B cell (primary cell): ENCODE results near the gene RPL19. TPM values are rescaled to one million over a fixed set of nuclear protein-coding genes. Genes with fewer than 3 reads are reported as not detected.

Experiments
- ATAC-seq: fragments of 200-7000 bp; cut with Tn5 transposase; one replicate; pipeline ENCODE4 v1.10.0; 2021; ENCODE audit warnings: low read depth, mild to moderate bottlenecking, moderate number of reproducible peaks, moderate library complexity
- CTCF ChIA-PET: fragments of 350-600 bp; sonication (Branson Sonifier 250); formaldehyde crosslinking; loops from one replicate; lab custom pipeline; 2021; ENCODE audit warnings: antibody characterized with exemption, inconsistent platforms; lab: Charles Lee
- POLR2A ChIA-PET: fragments of 350-600 bp; sonication (Branson Sonifier 250); formaldehyde crosslinking; loops from one replicate; lab custom pipeline; 2021; ENCODE audit warnings: antibody characterized with exemption; lab: Charles Lee
- DNase-seq: peaks from one replicate; pipeline ENCODE4 v3.0.0; 2013
- H2AFZ ChIP-seq: 2 replicates; pipeline ENCODE4 v1.6.1; 2012; ENCODE audit warnings: mild to moderate bottlenecking, low read depth, low read length; ENCODE audit not compliant: insufficient read depth, poor library complexity, severe bottlenecking
- H3K27ac ChIP-seq, 2 donors: 1 replicate in 1 of 2; 2 replicates in 1 of 2; pipeline ENCODE4 v1.5.1; 2012 to 2013; ENCODE audit warnings: low read length in 2 of 2, mild to moderate bottlenecking in 2 of 2, moderate library complexity in 1 of 2
- H3K27me3 ChIP-seq, 4 experiments: fragments of 200-600 bp in 1 of 4; sonication (generic) in 1 of 4; replicated peaks in 1 of 4; 1 replicate in 2 of 4; 2 replicates in 2 of 4; pipeline versions ENCODE4 v1.6.1 to v1.7.0; 2013 to 2016; ENCODE audit warnings: low read length in 3 of 4, mild to moderate bottlenecking in 2 of 4, mixed read lengths in 1 of 4, moderate library complexity in 1 of 4; ENCODE audit not compliant: insufficient read depth in 4 of 4, control insufficient read depth in 3 of 4; ENCODE audit errors: control extremely low read depth in 1 of 4
- H3K36me3 ChIP-seq, 2 experiments: replicated peaks in 1 of 2; 1 replicate in 1 of 2; 2 replicates in 1 of 2; pipeline versions ENCODE4 v1.6.1 to v1.7.1; 2013; ENCODE audit warnings: low read length in 1 of 2; ENCODE audit not compliant: insufficient read depth in 2 of 2, control insufficient read depth in 1 of 2; ENCODE audit errors: control extremely low read depth in 1 of 2, extremely low read depth in 1 of 2
- H3K4me1 ChIP-seq, 2 donors: fragments of 200-600 bp in 1 of 2; sonication (generic) in 1 of 2; 1 replicate in 1 of 2; 2 replicates in 1 of 2; pipeline versions ENCODE4 v1.5.1 to v1.6.1; 2013 to 2017; ENCODE audit warnings: low read length in 2 of 2; ENCODE audit not compliant: control insufficient read depth in 2 of 2, insufficient read depth in 2 of 2
- H3K4me2 ChIP-seq: replicated peaks from 2 replicates; pipeline ENCODE3; 2012; ENCODE audit warnings: mild to moderate bottlenecking, low read depth, low read length; ENCODE audit not compliant: poor library complexity, severe bottlenecking
- H3K4me3 ChIP-seq, 5 experiments: fragments of 200-600 bp in 1 of 5; sonication (generic) in 1 of 5; 1 replicate in 3 of 5; 2 replicates in 2 of 5; pipeline versions ENCODE4 v1.5.1 to v1.7.0; 2011 to 2016; ENCODE audit warnings: low read length in 4 of 5, mild to moderate bottlenecking in 4 of 5, low read depth in 2 of 5, control low read depth in 1 of 5, moderate library complexity in 1 of 5; ENCODE audit not compliant: insufficient read depth in 1 of 5; ENCODE audit errors: control extremely low read depth in 1 of 5, extremely low read depth in 1 of 5
- H3K79me2 ChIP-seq: fragments of 200-600 bp; sonication (generic); one replicate; pipeline ENCODE4 v1.6.0; 2016; ENCODE audit warnings: low read length; ENCODE audit not compliant: control insufficient read depth, insufficient read depth
- H3K9ac ChIP-seq: fragments of 200-600 bp; sonication (generic); 2 replicates; pipeline ENCODE4 v1.6.1; 2017; ENCODE audit warnings: mild to moderate bottlenecking, low read length, moderate library complexity
- H3K9me3 ChIP-seq, 3 donors: one replicate each; pipeline versions ENCODE4 v1.6.1 to v1.7.1; 2013; ENCODE audit warnings: low read length in 2 of 3; ENCODE audit not compliant: control insufficient read depth in 2 of 3, insufficient read depth in 1 of 3; ENCODE audit errors: control extremely low read depth in 1 of 3
- H4K20me1 ChIP-seq: 2 replicates; pipeline ENCODE4 v1.6.0; 2012; ENCODE audit warnings: mild to moderate bottlenecking, low read length; ENCODE audit not compliant: insufficient read depth, control insufficient read depth, poor library complexity, severe bottlenecking
- H3K27ac Mint-ChIP-seq: one replicate; pipeline ENCODE4 v1.8.0; 2021; ENCODE audit warnings: mixed read lengths
- H3K27me3 Mint-ChIP-seq: one replicate; pipeline ENCODE4 v1.8.0; 2021; ENCODE audit warnings: mixed read lengths
- H3K4me1 Mint-ChIP-seq: one replicate; pipeline ENCODE4 v1.8.0; 2021; ENCODE audit warnings: mixed read lengths
- H3K4me3 Mint-ChIP-seq: one replicate; pipeline ENCODE4 v1.8.0; 2021; ENCODE audit warnings: mixed read lengths
- H3K9me3 Mint-ChIP-seq: one replicate; pipeline ENCODE4 v1.8.0; 2022; ENCODE audit warnings: mixed read lengths; ENCODE audit not compliant: insufficient read depth
- CTCF ChIP-seq: fragments of 200-600 bp; IDR thresholded peaks from one replicate; pipeline ENCODE4 v1.8.0; 2022; ENCODE audit warnings: antibody characterized with exemption, mild to moderate bottlenecking
- EZH2 ChIP-seq: IDR thresholded peaks from 2 replicates; pipeline ENCODE4 v1.6.1; 2012; ENCODE audit warnings: borderline replicate concordance, low read depth, mild to moderate bottlenecking, moderate library complexity, low read length; ENCODE audit not compliant: insufficient read depth, poor library complexity, severe bottlenecking
- WGBS: methylation state at CpG from one replicate; pipeline ENCODE4 v1.1.5; 2013; ENCODE audit warnings: missing lambda C conversion rate; ENCODE audit not compliant: insufficient coverage; 5-methylcytosine and 5-hydroxymethylcytosine counted together
- intact Hi-C: fragments of 100-400 bp; cut with micrococcal nuclease; formaldehyde crosslinking; loops from one replicate; pipeline ENCODE4 v1.10.0; 2022
- polyA plus RNA-seq: library from polyadenylated mRNA; depleted of rRNA; stranded (reverse); fragments of >200 nt; gene quantifications from 2 replicates; pipeline ENCODE4 v1.2.3, GENCODE V29; 2012
- total RNA-seq, 2 donors: library from RNA; stranded (reverse); fragments of 120-200 nt in 1 of 2; gene quantifications; 1 replicate in 1 of 2; 2 replicates in 1 of 2; pipeline versions ENCODE4 v1.2.3 to v1.2.4, GENCODE V29; 2013 to 2022

The RPL19 gene
- total and polyA plus RNA-seq, 2 donors (not counting 1 experiment from before 2014, with no cell fraction given), result 3,041 to 3,233 TPM

DNA sequence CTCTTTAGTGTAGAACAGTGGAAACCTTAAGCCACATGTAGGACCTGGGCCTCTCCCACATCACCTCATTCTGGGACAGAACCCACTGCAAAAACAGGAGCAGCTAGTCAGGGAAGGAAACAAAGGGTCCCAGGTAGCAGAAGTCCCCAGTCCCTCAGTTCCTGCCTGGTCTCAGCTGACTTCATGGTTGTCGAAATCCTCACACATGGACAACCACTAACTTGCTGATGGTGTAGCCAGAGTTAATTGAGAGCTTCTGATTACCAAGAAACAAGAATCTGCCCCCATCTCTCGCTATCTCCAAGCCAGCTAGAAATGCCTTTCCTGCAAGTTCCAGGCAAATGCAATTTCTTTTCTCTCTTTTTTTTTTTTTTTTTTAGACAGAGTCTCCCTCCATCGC, 30.6 kb upstream of the RPL19 start:
- Histone ChIP-seq H2AFZ (no peak overlapping the region), H3K4me3 (no peak overlapping the region), H3K36me3 (no peaks in the 10 kb centered on the region), H3K9me3 (peaks cover 0 to 12% (median 0%) of the 10 kb centered on the region in 3 donors), H3K27ac (no peak overlapping the region), H3K4me1 (peaks cover 25 to 29% of the 10 kb centered on the region in 2 donors), H3K9ac (no peak overlapping the region), H3K79me2 (no peaks in the 10 kb centered on the region), H4K20me1 (no peaks in the 10 kb centered on the region), H3K4me2 (no peak overlapping the region), H3K27me3 (peaks cover 0 to 63% (median 20%) of the 10 kb centered on the region in 4 experiments)
- DNase-seq (no peak), ATAC-seq (no peak)
- no peak overlapping the region for H3K27ac Mint-ChIP-seq
- H3K9me3 Mint-ChIP-seq, result no peaks in the 10 kb centered on the region
- WGBS, result 90% methylated on average over 1 of the region's 3 CpGs
- H3K27me3 Mint-ChIP-seq, result peaks cover 37% of the 10 kb centered on the region
- TF ChIP-seq CTCF (no peak), EZH2 (no peak)
- H3K4me1 Mint-ChIP-seq, result peaks cover 27% of the 10 kb centered on the region
- H3K4me3 Mint-ChIP-seq, result no peak overlapping the region
- POLR2A ChIA-PET, result interaction anchor here (0.6 to 0.7 kb wide), 2 partner anchors 17 to 464 kb away, joined by 3 to 5 read pairs; no protein-coding TSS in a partner anchor
- CTCF ChIA-PET, result interaction anchor here (0.7 to 6.9 kb wide), 5 partner anchors 14 to 1086 kb away, joined by 3 to 77 read pairs (median 4); no protein-coding TSS in a partner anchor
- intact Hi-C loops, result no loop called here

DNA sequence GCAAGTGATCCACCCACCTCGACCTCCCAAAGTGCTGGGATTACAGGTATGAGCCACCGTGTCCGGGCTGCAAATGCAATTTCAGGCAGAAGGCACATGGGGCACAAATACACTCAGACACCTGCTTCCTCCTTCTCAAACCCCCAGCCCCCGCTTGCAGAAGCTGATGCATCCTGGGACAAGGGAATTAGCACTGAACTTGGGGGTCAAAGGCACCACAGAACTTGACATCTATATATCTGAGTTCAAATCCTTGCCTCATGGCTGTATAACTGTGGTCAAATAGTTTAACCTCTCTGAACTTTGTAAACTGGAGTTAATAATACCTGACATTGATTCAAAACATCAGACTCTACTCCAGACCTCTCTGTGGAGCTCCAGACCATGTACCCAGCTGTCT, 30.0 kb upstream of the RPL19 start:
- ChIA-PET POLR2A (no interaction called here), CTCF (interaction anchor here (1.2 to 6.9 kb wide), 4 partner anchors 9 to 188 kb away, joined by 3 to 77 read pairs (median 5); no protein-coding TSS in a partner anchor)
- ATAC-seq, result no peak
- Mint-ChIP-seq H3K4me3 (no peak overlapping the region), H3K27me3 (peaks cover 31% of the 10 kb centered on the region), H3K9me3 (no peaks in the 10 kb centered on the region), H3K27ac (no peak overlapping the region), H3K4me1 (peaks cover 23% of the 10 kb centered on the region)
- H3K9ac ChIP-seq, result no peak overlapping the region
- H3K27ac ChIP-seq, result no peak overlapping the region
- H3K9me3 ChIP-seq, result peaks cover 0 to 12% (median 0%) of the 10 kb centered on the region in 3 donors
- no peaks in the 10 kb centered on the region for H3K79me2 ChIP-seq
- WGBS, result 14% methylated on average over 3 of the region's 4 CpGs
- H3K36me3 ChIP-seq, result no peaks in the 10 kb centered on the region
- no peaks in the 10 kb centered on the region for H4K20me1 ChIP-seq
- H3K4me3 ChIP-seq, result no peak overlapping the region
- H3K4me2 ChIP-seq, result no peak overlapping the region
- H3K27me3 ChIP-seq, result peaks cover 0 to 61% (median 20%) of the 10 kb centered on the region in 4 experiments
- DNase-seq, result no peak
- TF ChIP-seq EZH2 (no peak), CTCF (no peak)
- peaks cover 24 to 29% of the 10 kb centered on the region in 2 donors for H3K4me1 ChIP-seq
- intact Hi-C loops, result no loop called here
- no peak overlapping the region for H2AFZ ChIP-seq
